ENCODE data around the gene JAML. TPM values are rescaled to one million over a fixed set of nuclear protein-coding genes. Genes with fewer than 3 reads are reported as not detected.
A peak's percentile ranks its signal among the peaks of the same experiment; 100 is the strongest.

JAML gene
- total and polyA plus RNA-seq, 2 experiments from 2014 or later = 0.56 to 1.0 TPM

DNA sequence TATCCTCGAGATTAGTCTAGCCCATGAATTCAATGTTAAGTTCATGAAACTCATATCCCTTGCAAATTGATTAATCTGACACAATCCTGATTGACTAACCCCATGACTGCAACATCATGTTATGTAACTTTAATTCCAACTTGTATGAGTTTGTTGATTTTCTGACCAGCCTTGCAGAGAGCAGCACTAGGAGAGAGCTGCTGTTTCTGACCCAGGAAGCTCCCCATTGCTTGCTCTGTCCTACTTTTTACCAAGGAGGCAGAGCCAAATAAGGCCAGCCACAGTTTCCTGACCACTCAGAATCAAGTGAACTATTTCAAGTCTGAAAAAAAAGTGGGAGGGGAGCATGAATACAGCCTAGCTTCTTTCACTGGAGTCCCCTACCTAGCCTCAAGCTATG, 14.1 kb upstream of the JAML start (continued):
- TF ChIP-seq ZNF462 (CRISPR knock-in tag; IDR thresholded peaks at IDR 0.05) (no peak), EZH2 (IDR thresholded peaks at IDR 0.05; ENCODE audit: low read depth, unreplicated experiment) (no peak)

DNA sequence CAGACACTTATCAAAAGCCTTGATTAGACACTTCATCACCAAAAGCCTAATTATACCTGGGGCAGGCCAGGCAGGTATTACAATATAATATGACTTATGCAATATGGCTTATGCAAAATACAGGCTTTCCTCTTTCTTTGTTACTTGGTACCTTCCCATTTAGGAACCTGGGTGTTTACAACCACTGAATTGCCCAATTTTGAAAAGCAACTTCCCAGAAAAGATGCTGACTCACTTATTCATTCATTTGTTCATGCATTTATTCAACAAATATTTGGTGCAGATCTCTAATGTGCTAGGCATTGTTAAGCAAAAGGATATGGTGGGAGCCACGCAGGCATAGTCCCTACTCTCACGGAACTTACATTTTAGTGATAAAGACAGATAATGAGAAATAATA, 13.6 kb upstream of the JAML start:
- Mint-ChIP-seq H3K36me3 (ENCODE audit: low read depth) (no peaks in the 10 kb centered on the region), H3K4me1 (peaks cover 25% of the 10 kb centered on the region), H3K4me3 (no peak overlapping the region), H3K27ac (peak overlapping the region; percentile 89), H3K9me3 (no peaks in the 10 kb centered on the region), H3K27me3 (ENCODE audit: insufficient read depth, low read depth, poor library complexity) (peaks cover 2% of the 10 kb centered on the region)
- H3K9me2 ChIP-seq (ENCODE audit: insufficient read depth) = no peaks in the 10 kb centered on the region
- no peak overlapping the region for H2AFZ ChIP-seq
- H3K27me3 ChIP-seq (ENCODE audit: insufficient read depth) = no peaks in the 10 kb centered on the region
- no peaks in the 10 kb centered on the region for H3F3A ChIP-seq (replicated peaks; ENCODE audit: low read depth)
- no peaks in the 10 kb centered on the region for H3K79me2 ChIP-seq (replicated peaks; ENCODE audit: insufficient read depth)
- H3K4me3 ChIP-seq = no peak overlapping the region
- DNase-seq (ENCODE audit: low spot score) = no peak
- peak overlapping the region; percentile 22; the same call in 1 of the 2 replicates for H3K4me2 ChIP-seq
- no peaks in the 10 kb centered on the region for H4K20me1 ChIP-seq (replicated peaks; ENCODE audit: insufficient read depth)
- peak overlapping the region; percentile 50; the same call in 1 of the 2 replicates for H3K27ac ChIP-seq (ENCODE audit: low read depth)
- H3K36me3 ChIP-seq (ENCODE audit: insufficient read depth) = no peaks in the 10 kb centered on the region
- peaks cover 3% of the 10 kb centered on the region; the same call in 1 of the 2 replicates for H3K4me1 ChIP-seq (ENCODE audit: insufficient read depth)
- no peak for ATAC-seq
- no peak for TF ChIP-seq NANOG (IDR thresholded peaks at IDR 0.05; ENCODE audit: borderline replicate concordance)
- TF ChIP-seq EZH2 (IDR thresholded peaks at IDR 0.05; ENCODE audit: low read depth, unreplicated experiment) = no peak
- no peak for TF ChIP-seq EZH2phosphoT487 (IDR thresholded peaks at IDR 0.05; ENCODE audit: unreplicated experiment)
- TF ChIP-seq STAT1 (IDR thresholded peaks at IDR 0.05; ENCODE audit: unreplicated experiment) = no peak
- TF ChIP-seq CREB1 (CRISPR knock-in tag; IDR thresholded peaks at IDR 0.05; ENCODE audit: low read depth) = no peak
- TF ChIP-seq ZNF331 (CRISPR knock-in tag; IDR thresholded peaks at IDR 0.05; ENCODE audit: low read depth) = no peak
- TF ChIP-seq POLR2AphosphoS5 (IDR thresholded peaks at IDR 0.05; ENCODE audit: low read depth) = no peak
- no peak for TF ChIP-seq ZNF114 (CRISPR knock-in tag; IDR thresholded peaks at IDR 0.05)
- no peak for TF ChIP-seq ZNF462 (CRISPR knock-in tag; IDR thresholded peaks at IDR 0.05)
- no peak for TF ChIP-seq JUNB (IDR thresholded peaks at IDR 0.05; ENCODE audit: unreplicated experiment)
